Measurements from ENCODE around the gene OXNAD1.

OXNAD1 gene

DNA sequence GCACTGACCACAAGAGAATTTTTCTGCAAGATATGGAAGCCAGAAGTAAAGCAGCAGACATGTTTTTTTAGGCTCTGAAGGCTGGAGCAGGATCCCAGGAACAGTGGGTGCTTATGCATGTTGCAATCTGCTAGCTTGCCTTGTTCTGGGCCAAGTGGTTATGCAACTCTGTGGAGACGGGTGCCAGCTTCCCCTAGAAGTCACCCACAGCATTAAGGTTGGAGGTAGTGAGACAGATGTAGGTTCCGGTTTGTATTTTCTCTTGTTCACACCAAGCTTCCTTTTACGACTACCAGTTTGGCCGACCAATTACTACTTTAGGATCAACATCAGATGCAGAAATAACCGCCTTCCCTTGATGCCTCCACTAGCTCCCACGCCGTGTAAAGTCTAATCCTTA is 11.4 kb upstream of the OXNAD1 start:
- Histone ChIP-seq H2AFZ (ENCODE audit: low read length) (no peak overlapping the region), H3K4me1 (ENCODE audit: low read length) (no peaks in the 10 kb centered on the region), H3K9ac (ENCODE audit: low read length) (no peak overlapping the region), H3K36me3 (replicated peaks; ENCODE audit: insufficient read depth, low read length) (no peaks in the 10 kb centered on the region), H3K9me2 (replicated peaks; ENCODE audit: insufficient read depth, low read length) (no peaks in the 10 kb centered on the region), H3K79me2 (ENCODE audit: low read length) (no peaks in the 10 kb centered on the region), H3K4me2 (ENCODE audit: low read depth, low read length) (no peak overlapping the region), H3K27me3 (replicated peaks; ENCODE audit: insufficient read depth, low read length) (no peaks in the 10 kb centered on the region), H3K9me3 (replicated peaks; ENCODE audit: insufficient read depth, low read length) (no peaks in the 10 kb centered on the region), H3K27ac (ENCODE audit: low read length) (no peak overlapping the region), H4K20me1 (ENCODE audit: insufficient read depth, low read length) (no peaks in the 10 kb centered on the region), H3K4me3 (ENCODE audit: low read length) (no peak overlapping the region), H3F3A (ENCODE audit: insufficient read depth, low read length) (no peaks in the 10 kb centered on the region)
- TF ChIP-seq EZH2 (optimal IDR thresholded peaks at IDR 0.05; ENCODE audit: low read depth, low read length) (no peak), EZH2phosphoT487 (IDR thresholded peaks at IDR 0.05; ENCODE audit: low read length) (no peak), CTCF (IDR thresholded peaks at IDR 0.05; ENCODE audit: low read length) (no peak)
- DNase-seq, result no peak

DNA sequence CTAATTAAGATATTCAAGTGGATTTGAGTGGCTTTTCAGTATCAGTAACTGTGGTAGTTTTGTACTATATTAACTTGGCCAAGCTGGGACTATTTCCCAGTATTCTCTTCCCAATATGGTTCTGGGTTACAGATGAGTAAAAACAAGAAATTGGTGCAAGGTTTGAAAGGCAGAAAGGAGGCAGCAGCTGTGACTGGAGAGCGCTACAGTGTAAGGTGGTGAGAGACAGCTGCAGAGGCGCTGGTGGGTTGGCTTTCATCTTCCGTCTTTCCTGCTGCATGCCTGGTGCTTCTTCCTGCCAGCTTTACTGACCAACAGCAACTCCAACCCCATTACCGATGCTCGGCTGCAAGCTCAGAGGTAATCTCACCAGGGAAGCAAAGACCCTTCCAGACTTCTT is 10.1 kb upstream of the OXNAD1 start:
- no peak overlapping the region for H3K9ac ChIP-seq (ENCODE audit: low read length)
- H3K9me2 ChIP-seq (replicated peaks; ENCODE audit: insufficient read depth, low read length), result no peaks in the 10 kb centered on the region
- no peaks in the 10 kb centered on the region for H3F3A ChIP-seq (ENCODE audit: insufficient read depth, low read length)
- H3K27ac ChIP-seq (ENCODE audit: low read length), result no peak overlapping the region
- no peak overlapping the region for H3K4me2 ChIP-seq (ENCODE audit: low read depth, low read length)
- H3K4me3 ChIP-seq (ENCODE audit: low read length), result no peak overlapping the region
- H4K20me1 ChIP-seq (ENCODE audit: insufficient read depth, low read length), result no peaks in the 10 kb centered on the region
- DNase-seq, result no peak
- H2AFZ ChIP-seq (ENCODE audit: low read length), result no peak overlapping the region
- H3K79me2 ChIP-seq (ENCODE audit: low read length), result no peaks in the 10 kb centered on the region
- no peaks in the 10 kb centered on the region for H3K27me3 ChIP-seq (replicated peaks; ENCODE audit: insufficient read depth, low read length)
- peaks cover 4% of the 10 kb centered on the region; the same call in 1 of the 2 replicates for H3K36me3 ChIP-seq (replicated peaks; ENCODE audit: insufficient read depth, low read length)
- H3K9me3 ChIP-seq (replicated peaks; ENCODE audit: insufficient read depth, low read length), result no peaks in the 10 kb centered on the region
- H3K4me1 ChIP-seq (ENCODE audit: low read length), result no peaks in the 10 kb centered on the region
- TF ChIP-seq CTCF (IDR thresholded peaks at IDR 0.05; ENCODE audit: low read length), result no peak
- no peak for TF ChIP-seq EZH2 (optimal IDR thresholded peaks at IDR 0.05; ENCODE audit: low read depth, low read length)
- TF ChIP-seq EZH2phosphoT487 (IDR thresholded peaks at IDR 0.05; ENCODE audit: low read length), result no peak

GRCh38 chr3:16255326-16255725 is 9.7 kb upstream of the OXNAD1 start:
- no peaks in the 10 kb centered on the region for H3K79me2 ChIP-seq (ENCODE audit: low read length)
- DNase-seq, result no peak
- H3K4me3 ChIP-seq (ENCODE audit: low read length), result no peak overlapping the region
- H3K27me3 ChIP-seq (replicated peaks; ENCODE audit: insufficient read depth, low read length), result no peaks in the 10 kb centered on the region
- no peaks in the 10 kb centered on the region for H3K4me1 ChIP-seq (ENCODE audit: low read length)
- no peak overlapping the region for H3K9ac ChIP-seq (ENCODE audit: low read length)
- H2AFZ ChIP-seq (ENCODE audit: low read length), result no peak overlapping the region
- no peak overlapping the region for H3K27ac ChIP-seq (ENCODE audit: low read length)
- TF ChIP-seq EZH2 (optimal IDR thresholded peaks at IDR 0.05; ENCODE audit: low read depth, low read length), result no peak
- TF ChIP-seq EZH2phosphoT487 (IDR thresholded peaks at IDR 0.05; ENCODE audit: low read length), result no peak
- no peak for TF ChIP-seq CTCF (IDR thresholded peaks at IDR 0.05; ENCODE audit: low read length)
- no peaks in the 10 kb centered on the region for H4K20me1 ChIP-seq (ENCODE audit: insufficient read depth, low read length)
- peaks cover 6% of the 10 kb centered on the region; the same call in 1 of the 2 replicates for H3K36me3 ChIP-seq (replicated peaks; ENCODE audit: insufficient read depth, low read length)
- H3K4me2 ChIP-seq (ENCODE audit: low read depth, low read length), result no peak overlapping the region
- H3F3A ChIP-seq (ENCODE audit: insufficient read depth, low read length), result no peaks in the 10 kb centered on the region
- H3K9me2 ChIP-seq (replicated peaks; ENCODE audit: insufficient read depth, low read length), result no peaks in the 10 kb centered on the region
- H3K9me3 ChIP-seq (replicated peaks; ENCODE audit: insufficient read depth, low read length), result no peaks in the 10 kb centered on the region

Data from MM.1S (cell line).